ENCODE measurements around the gene CLSTN3.

DNA sequence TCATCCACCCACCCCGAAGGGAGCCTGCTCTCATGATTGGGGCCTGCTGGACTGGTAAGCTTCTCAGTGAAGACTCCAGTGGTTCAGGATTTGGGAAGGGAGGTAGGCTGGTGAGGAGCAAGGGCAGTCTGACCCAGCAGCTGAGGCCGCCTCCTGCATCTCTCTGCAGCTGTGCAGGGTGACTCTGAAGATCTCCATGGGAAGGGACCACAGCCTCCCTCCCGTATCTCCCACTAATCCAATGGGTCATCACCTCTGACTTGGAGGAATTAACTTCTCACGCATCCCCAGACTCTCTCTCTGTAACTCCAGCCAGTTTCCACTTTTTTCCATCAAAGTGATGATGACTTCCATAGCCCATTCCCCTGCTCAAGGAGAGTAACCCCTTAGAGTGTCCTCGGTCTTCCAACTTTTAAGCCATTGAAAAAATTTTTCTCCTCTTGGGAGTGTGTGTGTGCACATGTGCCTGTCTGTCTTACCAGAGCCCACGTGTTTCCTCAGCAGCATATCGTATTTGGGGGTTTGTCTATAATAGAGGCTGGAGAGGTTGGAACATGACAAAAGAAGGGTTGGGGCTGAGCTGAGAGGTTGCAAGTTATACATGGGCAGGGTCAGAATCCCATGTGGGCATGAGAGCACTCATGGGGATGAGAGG, 11.3 kb downstream of the CLSTN3 start:
- TF ChIP-seq CTCF (IDR thresholded peaks at IDR 0.05): no peak
- no peak for TF ChIP-seq POLR2A (IDR thresholded peaks at IDR 0.05)
